Stomach smooth muscle (tissue), 2 donors: ENCODE data around the gene C20orf141.

Source experiments
- H3K27ac ChIP-seq: one replicate; pipeline ENCODE4 v1.7.0; 2013; ENCODE audit warnings: mild to moderate bottlenecking, low read length, inconsistent platforms
- H3K27me3 ChIP-seq, 2 donors: one replicate each; pipeline ENCODE4 v1.7.0; 2013; ENCODE audit warnings: low read length in 2 of 2; ENCODE audit not compliant: insufficient read depth in 2 of 2, control insufficient read depth in 1 of 2
- H3K36me3 ChIP-seq, 2 donors: one replicate each; pipeline ENCODE4 v1.7.0; 2013; ENCODE audit warnings: low read length in 2 of 2; ENCODE audit not compliant: control insufficient read depth in 2 of 2, insufficient read depth in 2 of 2
- H3K4me1 ChIP-seq: one replicate; pipeline ENCODE4 v1.7.0; 2013; ENCODE audit warnings: low read length; ENCODE audit not compliant: control insufficient read depth, insufficient read depth
- H3K4me3 ChIP-seq, 2 donors: one replicate each; pipeline ENCODE4 v1.7.0; 2013; ENCODE audit warnings: low read length in 2 of 2
- H3K9ac ChIP-seq, 2 donors: one replicate each; pipeline ENCODE4 v1.7.0; 2013; ENCODE audit warnings: low read length in 2 of 2, mild to moderate bottlenecking in 1 of 2
- H3K9me3 ChIP-seq, 2 donors: one replicate each; pipeline ENCODE4 v1.7.0; 2013; ENCODE audit warnings: low read length in 2 of 2; ENCODE audit not compliant: control insufficient read depth in 2 of 2
- donor health status: healthy.
- donor health status: Pancreatic carcinoma.

Gene C20orf141

GRCh38 chr20:2837221-2837960, 22.6 kb downstream of the C20orf141 start:
- H3K4me1 ChIP-seq, result peaks cover 22% of the 10 kb centered on the region
- H3K27me3 ChIP-seq, result no peaks in the 10 kb centered on the region
- H3K9ac ChIP-seq, result no peak overlapping the region

GRCh38 chr20:2838170-2838797, 23.5 kb downstream of the C20orf141 start:
- Histone ChIP-seq H3K4me1 (peaks cover 22% of the 10 kb centered on the region), H3K4me3 (no peak overlapping the region), H3K27me3 (no peaks in the 10 kb centered on the region), H3K9ac (no peak overlapping the region), H3K9me3 (no peaks in the 10 kb centered on the region), H3K27ac (no peak overlapping the region), H3K36me3 (peaks cover 0 to 11% of the 10 kb centered on the region in 2 donors)

More at GRCh38 chr20:2837221-2837960, 22.6 kb downstream of the C20orf141 start:
- no peaks in the 10 kb centered on the region for H3K9me3 ChIP-seq
- H3K4me3 ChIP-seq, result no peak overlapping the region
- H3K36me3 ChIP-seq, result peaks cover 0 to 11% of the 10 kb centered on the region in 2 donors
- no peak overlapping the region for H3K27ac ChIP-seq

- no peaks in the 10 kb centered on the region for H3K27me3 ChIP-seq
- no peak overlapping the region for H3K27ac ChIP-seq
- H3K9me3 ChIP-seq, result no peaks in the 10 kb centered on the region
These were observed 24.3 kb downstream of the C20orf141 start for GRCh38 chr20:2838847-2839671.

GRCh38 chr20:2839732-2840137, 24.9 kb downstream of the C20orf141 start:
- Histone ChIP-seq H3K9me3 (no peaks in the 10 kb centered on the region), H3K36me3 (peaks cover 0 to 11% of the 10 kb centered on the region in 2 donors), H3K9ac (no peak overlapping the region), H3K4me3 (peak overlapping the region; percentile 81 to 91), H3K27me3 (no peaks in the 10 kb centered on the region), H3K4me1 (peaks cover 22% of the 10 kb centered on the region), H3K27ac (peak overlapping the region; percentile 83)

More at GRCh38 chr20:2838847-2839671, 24.3 kb downstream of the C20orf141 start:
- no peak overlapping the region for H3K9ac ChIP-seq
- peaks cover 0 to 11% of the 10 kb centered on the region in 2 donors for H3K36me3 ChIP-seq
- H3K4me3 ChIP-seq, result peak overlapping the region; percentile 81 to 91
- H3K4me1 ChIP-seq, result peaks cover 22% of the 10 kb centered on the region

GRCh38 chr20:2840138-2840966, 25.6 kb downstream of the C20orf141 start, which contains the start of the genes PCED1A and VPS16:
PCED1A (minus strand) TSS chr20:2840655; CDS start chr20:2839912, 743 bp downstream.
VPS16 (plus strand) TSS chr20:2840745; CDS start chr20:2840775, 30 bp downstream.
- Histone ChIP-seq H3K36me3 (peaks cover 0 to 11% of the 10 kb centered on the region in 2 donors), H3K27me3 (no peaks in the 10 kb centered on the region), H3K4me3 (peak within 1 kb of the TSS; percentile 81 to 91), H3K4me1 (peaks cover 22% of the 10 kb centered on the region), H3K27ac (peak within 1 kb of the TSS; percentile 83), H3K9me3 (no peaks in the 10 kb centered on the region), H3K9ac (peak within 1 kb of the TSS; percentile 80 to 93)

GRCh38 chr20:2840967-2841531, 26.3 kb downstream of the C20orf141 start:
- Histone ChIP-seq H3K27ac (peak overlapping the region; percentile 53), H3K9ac (peak overlapping the region; percentile 74 to 80), H3K4me3 (peak overlapping the region; percentile 81 to 91), H3K4me1 (peaks cover 22% of the 10 kb centered on the region), H3K36me3 (peaks cover 0 to 11% of the 10 kb centered on the region in 2 donors), H3K9me3 (no peaks in the 10 kb centered on the region), H3K27me3 (no peaks in the 10 kb centered on the region)

- H3K4me1 ChIP-seq, result peaks cover 11% of the 10 kb centered on the region
- no peak overlapping the region for H3K27ac ChIP-seq
- peaks cover 0 to 3% of the 10 kb centered on the region in 2 donors for H3K36me3 ChIP-seq
- H3K9ac ChIP-seq, result no peak overlapping the region
- no peak overlapping the region for H3K4me3 ChIP-seq
- no peaks in the 10 kb centered on the region for H3K27me3 ChIP-seq
- no peaks in the 10 kb centered on the region for H3K9me3 ChIP-seq
These were observed 30.8 kb downstream of the C20orf141 start for GRCh38 chr20:2845607-2846006.

- H3K36me3 ChIP-seq, result peaks cover 0 to 3% of the 10 kb centered on the region in 2 donors
- no peaks in the 10 kb centered on the region for H3K9me3 ChIP-seq
- H3K27ac ChIP-seq, result no peak overlapping the region
- H3K9ac ChIP-seq, result no peak overlapping the region
- H3K27me3 ChIP-seq, result no peaks in the 10 kb centered on the region
- no peak overlapping the region for H3K4me3 ChIP-seq
- H3K4me1 ChIP-seq, result peaks cover 4% of the 10 kb centered on the region
These were observed 31.9 kb downstream of the C20orf141 start for GRCh38 chr20:2846698-2847097.

- H3K27ac ChIP-seq, result no peak overlapping the region
- no peak overlapping the region for H3K9ac ChIP-seq
- H3K36me3 ChIP-seq, result peaks cover 0 to 3% of the 10 kb centered on the region in 2 donors
- no peaks in the 10 kb centered on the region for H3K4me1 ChIP-seq
- H3K4me3 ChIP-seq, result no peak overlapping the region
- H3K9me3 ChIP-seq, result no peaks in the 10 kb centered on the region
- H3K27me3 ChIP-seq, result no peaks in the 10 kb centered on the region
These were observed 33.0 kb downstream of the C20orf141 start for GRCh38 chr20:2847802-2848201.
